ENCODE measurements around the gene MNX1. TPM values are rescaled to one million over a fixed set of nuclear protein-coding genes. Genes with fewer than 3 reads are reported as not detected.

The MNX1 gene
- total RNA-seq, 2 experiments from 2014 or later, result 4.4 to 4.7 TPM

GRCh38 chr7:156989766-156990535 lies 20.5 kb downstream of the MNX1 start:
- TF ChIP-seq CTCF (conservative IDR thresholded peaks at IDR 0.05; ENCODE audit: low read length), result no peak
- no peak for TF ChIP-seq EZH2phosphoT487 (IDR thresholded peaks at IDR 0.05; ENCODE audit: borderline replicate concordance, low read depth, low read length)
- H3K79me2 ChIP-seq (ENCODE audit: insufficient read depth, low read depth, low read length), result no peaks in the 10 kb centered on the region
- BruUV-seq (replicated peaks), result no TSS peak

GRCh38 chr7:156988343-156989185 lies 21.9 kb downstream of the MNX1 start:
- Histone ChIP-seq H3K79me2 (ENCODE audit: insufficient read depth, low read depth, low read length) (no peaks in the 10 kb centered on the region), H3K27ac (ENCODE audit: low read depth, low read length, poor library complexity, severe bottlenecking) (no peak overlapping the region), H3K9me3 (ENCODE audit: low read length) (no peaks in the 10 kb centered on the region), H4K20me1 (ENCODE audit: insufficient read depth, low read length) (no peaks in the 10 kb centered on the region), H3K9me2 (ENCODE audit: insufficient read depth, low read length) (no peaks in the 10 kb centered on the region), H3K4me1 (ENCODE audit: insufficient read depth, low read length, poor library complexity, severe bottlenecking) (no peaks in the 10 kb centered on the region), H3K4me2 (ENCODE audit: low read length) (no peak overlapping the region), H3K36me3 (ENCODE audit: insufficient read depth, low read length) (no peaks in the 10 kb centered on the region), H2AFZ (ENCODE audit: low read length) (no peak overlapping the region), H3K4me3 (ENCODE audit: low read depth, low read length, poor library complexity, severe bottlenecking) (no peak overlapping the region)
- CTCF ChIA-PET (ENCODE audit: unreplicated experiment), result no interaction called here
- POLR2A ChIA-PET, result interaction anchor here (2.0 kb wide), 1 partner anchor 16 kb away, joined by 5 read pairs; no protein-coding TSS in a partner anchor
- TF ChIP-seq EZH2phosphoT487 (IDR thresholded peaks at IDR 0.05; ENCODE audit: borderline replicate concordance, low read depth, low read length), result no peak
- no peak for TF ChIP-seq CTCF (conservative IDR thresholded peaks at IDR 0.05; ENCODE audit: low read length)
- intact Hi-C loops (cut with micrococcal nuclease; ENCODE audit: unreplicated experiment), result no loop called here
- BruUV-seq (replicated peaks), result no TSS peak
- no peak for DNase-seq (ENCODE audit: low spot score)

More at GRCh38 chr7:156989766-156990535, 20.5 kb downstream of the MNX1 start:
- no peak overlapping the region for H3K4me2 ChIP-seq (ENCODE audit: low read length)
- H3K27ac ChIP-seq (ENCODE audit: low read depth, low read length, poor library complexity, severe bottlenecking), result no peak overlapping the region
- H2AFZ ChIP-seq (ENCODE audit: low read length), result no peak overlapping the region
- POLR2A ChIA-PET, result no interaction called here
- H4K20me1 ChIP-seq (ENCODE audit: insufficient read depth, low read length), result no peaks in the 10 kb centered on the region
- no peaks in the 10 kb centered on the region for H3K9me2 ChIP-seq (ENCODE audit: insufficient read depth, low read length)
- CTCF ChIA-PET (ENCODE audit: unreplicated experiment), result no interaction called here
- H3K4me1 ChIP-seq (ENCODE audit: insufficient read depth, low read length, poor library complexity, severe bottlenecking), result no peaks in the 10 kb centered on the region
- H3K36me3 ChIP-seq (ENCODE audit: insufficient read depth, low read length), result no peaks in the 10 kb centered on the region
- no peak for DNase-seq (ENCODE audit: low spot score)
- H3K9me3 ChIP-seq (ENCODE audit: low read length), result no peaks in the 10 kb centered on the region
- no peak overlapping the region for H3K4me3 ChIP-seq (ENCODE audit: low read depth, low read length, poor library complexity, severe bottlenecking)
- intact Hi-C loops (cut with micrococcal nuclease; ENCODE audit: unreplicated experiment), result no loop called here

All from OCI-LY7 (cell line).